ENCODE measurements around the gene SLITRK3. TPM values are rescaled to one million over a fixed set of nuclear protein-coding genes. Genes with fewer than 3 reads are reported as not detected.
A peak's percentile ranks its signal among the peaks of the same experiment; 100 is the strongest.
"Not testable (repeated sequence)": the region's sequence is repeated elsewhere in the genome, so short reads cannot be mapped to it uniquely, and the experiment has no call there.

The SLITRK3 gene
- total RNA-seq, 1 donor from 2014 or later: not detected

- intact Hi-C loops (cut with micrococcal nuclease): no loop called here
- no peak for DNase-seq
- no peak for ATAC-seq
Observed at GRCh38 chr3:165194511-165195240, 1.5 kb downstream of the SLITRK3 start.

- no peak for ATAC-seq
- intact Hi-C loops (cut with micrococcal nuclease): no loop called here
- no peak for DNase-seq
Observed at GRCh38 chr3:165193366-165194254, 2.6 kb downstream of the SLITRK3 start.

- intact Hi-C loops (cut with micrococcal nuclease): no loop called here
- no peak for ATAC-seq
- no peak for DNase-seq
Observed at GRCh38 chr3:165192610-165193192, 3.5 kb downstream of the SLITRK3 start.

- intact Hi-C loops (cut with micrococcal nuclease): no loop called here
- DNase-seq (no peak), ATAC-seq (no peak)
Observed at GRCh38 chr3:165191491-165191890, 4.7 kb downstream of the SLITRK3 start.

- no peak for ATAC-seq
- intact Hi-C loops (cut with micrococcal nuclease): no loop called here
- DNase-seq: no peak
Observed at GRCh38 chr3:165188452-165188851, 7.7 kb downstream of the SLITRK3 start.

GRCh38 chr3:165185707-165186327, 10.4 kb downstream of the SLITRK3 start:
- DNase-seq (no peak), ATAC-seq (peak; percentile 69)
- intact Hi-C loops (cut with micrococcal nuclease): no loop called here

GRCh38 chr3:165181556-165181955, 14.6 kb downstream of the SLITRK3 start:
- no peak for ATAC-seq
- no peak for DNase-seq
- intact Hi-C loops (cut with micrococcal nuclease): no loop called here

- intact Hi-C loops (cut with micrococcal nuclease): no loop called here
- DNase-seq: no peak
- no peak for ATAC-seq
Observed at GRCh38 chr3:165170236-165170635, 25.9 kb downstream of the SLITRK3 start.

- no peak for ATAC-seq
- no peak for DNase-seq
- intact Hi-C loops (cut with micrococcal nuclease): no loop called here
Observed at GRCh38 chr3:165169368-165169767, 26.8 kb downstream of the SLITRK3 start.

GRCh38 chr3:165162883-165163282, 33.3 kb downstream of the SLITRK3 start:
- intact Hi-C loops (cut with micrococcal nuclease): no loop called here
- ATAC-seq: no peak
- no peak for DNase-seq

GRCh38 chr3:165159760-165160421, 36.3 kb downstream of the SLITRK3 start:
- intact Hi-C loops (cut with micrococcal nuclease): no loop called here
- DNase-seq: no peak
- peak; percentile 24 for ATAC-seq

- intact Hi-C loops (cut with micrococcal nuclease): no loop called here
- ATAC-seq: no peak
- DNase-seq: no peak
Observed at GRCh38 chr3:165158011-165158410, 38.2 kb downstream of the SLITRK3 start.

- ATAC-seq (no peak), DNase-seq (no peak)
- intact Hi-C loops (cut with micrococcal nuclease): no loop called here
Observed at GRCh38 chr3:165156757-165157420, 39.3 kb downstream of the SLITRK3 start.

- no peak for DNase-seq
- intact Hi-C loops (cut with micrococcal nuclease): no loop called here
- no peak for ATAC-seq
Observed at GRCh38 chr3:165148876-165149441, 47.2 kb downstream of the SLITRK3 start.

- ATAC-seq: no peak
- no peak for DNase-seq
- intact Hi-C loops (cut with micrococcal nuclease): no loop called here
Observed at GRCh38 chr3:165144271-165144670, 51.9 kb downstream of the SLITRK3 start.

GRCh38 chr3:165139918-165140317, 56.3 kb downstream of the SLITRK3 start:
- intact Hi-C loops (cut with micrococcal nuclease); DNase-seq: not testable (repeated sequence)

More at GRCh38 chr3:165139918-165140317, 56.3 kb downstream of the SLITRK3 start:
- ATAC-seq: not testable (repeated sequence)
